ENCODE measurements around the gene AMBP. TPM values are rescaled to one million over a fixed set of nuclear protein-coding genes. Genes with fewer than 3 reads are reported as not detected.

The AMBP gene
- total and polyA plus RNA-seq, 10 donors = 0.09 to 1.6 (median 0.12) TPM; not detected in 7

DNA sequence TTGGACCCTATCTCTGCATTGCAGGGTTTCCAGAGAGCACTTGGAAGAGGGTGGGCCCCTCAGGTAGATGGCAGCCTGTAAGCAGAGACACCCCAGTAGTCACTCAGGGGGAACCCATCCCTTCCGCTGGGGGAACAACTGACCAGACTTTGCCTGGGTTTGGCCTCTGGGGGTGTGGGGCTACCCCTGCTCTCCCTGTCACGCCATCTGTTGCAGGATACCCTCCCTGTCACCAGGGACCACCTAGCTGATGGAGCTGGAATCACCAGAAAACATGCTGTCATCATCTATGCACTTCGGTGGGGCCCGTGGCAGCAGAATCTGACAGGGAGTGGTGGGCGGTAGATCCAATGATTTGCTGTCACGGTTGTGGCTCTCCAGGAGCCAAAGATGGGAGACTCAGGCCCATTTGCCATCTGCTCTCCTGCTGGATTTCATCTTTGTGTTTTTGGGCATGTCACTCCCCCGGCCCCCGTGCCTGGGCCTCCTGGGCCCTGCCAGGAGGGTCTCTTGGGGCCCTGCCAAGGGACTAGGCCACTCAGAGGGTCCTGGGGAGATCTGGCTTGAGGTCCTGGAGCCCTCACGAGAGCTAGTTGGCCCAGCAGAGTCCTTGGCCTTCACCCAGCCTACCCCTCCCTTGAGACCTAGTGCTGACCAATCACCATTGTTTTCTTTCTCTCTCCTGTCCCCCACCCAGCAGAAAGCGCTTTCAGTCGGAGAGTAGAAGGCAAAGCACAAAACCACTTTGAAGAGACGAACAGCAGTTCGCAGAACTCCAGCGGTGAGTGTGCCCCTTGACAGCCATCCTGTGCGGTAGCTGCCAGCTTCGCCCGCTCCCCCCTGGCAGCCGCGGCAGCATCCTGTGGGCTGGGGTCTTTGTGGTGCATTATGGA lies 45.9 kb downstream of the AMBP start:
- no peaks in the 10 kb centered on the region for H3K27me3 ChIP-seq (replicated peaks in 1 of 7)
- peaks cover 0 to 4% (median 0%) of the 10 kb centered on the region in 8 donors for H3K9me3 ChIP-seq
- H3K4me1 ChIP-seq = peaks cover 0 to 16% (median 0%) of the 10 kb centered on the region in 6 donors
- peaks cover 0 to 70% (median 27%) of the 10 kb centered on the region in 6 donors for H3K36me3 ChIP-seq
- H3K27ac ChIP-seq = no peak overlapping the region
- no peak overlapping the region for H3K4me3 ChIP-seq
- WGBS, 5 donors = 90 to 92% (median 91%) methylated on average over 17 to 19 of the region's 19 CpGs
- TF ChIP-seq CTCF (IDR thresholded peaks at IDR 0.05 in 8 of 11, conservative IDR thresholded peaks at IDR 0.05 in 3 of 11) (no peak), POLR2A (IDR thresholded peaks at IDR 0.05) (no peak), POLR2AphosphoS5 (IDR thresholded peaks at IDR 0.05) (no peak)
- peak; percentile 47 for DNase-seq
- intact Hi-C loops (cut with DNase I; ENCODE audit: low total_unique reads) = no loop called here

- H3K4me3 ChIP-seq = no peak overlapping the region
- peaks cover 0 to 60% (median 18%) of the 10 kb centered on the region in 6 donors for H3K36me3 ChIP-seq
- WGBS, 5 donors = 78 to 95% (median 91%) methylated on average over 6 to 7 of the region's 7 CpGs
- H3K27me3 ChIP-seq (replicated peaks in 1 of 7) = no peaks in the 10 kb centered on the region
- peak; percentile 38 for DNase-seq
- peaks cover 0 to 25% (median 0%) of the 10 kb centered on the region in 6 donors for H3K4me1 ChIP-seq
- H3K9me3 ChIP-seq = no peaks in the 10 kb centered on the region
- intact Hi-C loops (cut with DNase I; ENCODE audit: low total_unique reads) = no loop called here
- TF ChIP-seq POLR2AphosphoS5 (IDR thresholded peaks at IDR 0.05) (no peak), CTCF (IDR thresholded peaks at IDR 0.05 in 8 of 11, conservative IDR thresholded peaks at IDR 0.05 in 3 of 11) (no peak)
- H3K27ac ChIP-seq = no peak overlapping the region
Measured at GRCh38 chr9:114031037-114031630, 47.0 kb downstream of the AMBP start.

GRCh38 chr9:114030364-114030763 lies 47.7 kb downstream of the AMBP start:
- TF ChIP-seq POLR2AphosphoS5 (IDR thresholded peaks at IDR 0.05) = no peak
- no peak for TF ChIP-seq CTCF (IDR thresholded peaks at IDR 0.05 in 8 of 11, conservative IDR thresholded peaks at IDR 0.05 in 3 of 11)
- no peak for TF ChIP-seq POLR2A (IDR thresholded peaks at IDR 0.05)
- H3K36me3 ChIP-seq = peaks cover 0 to 60% (median 17%) of the 10 kb centered on the region in 6 donors
- no peaks in the 10 kb centered on the region for H3K27me3 ChIP-seq (replicated peaks in 1 of 7)
- H3K27ac ChIP-seq = no peak overlapping the region
- intact Hi-C loops (cut with DNase I; ENCODE audit: low total_unique reads) = no loop called here
- H3K9me3 ChIP-seq = no peaks in the 10 kb centered on the region
- no peak overlapping the region for H3K4me3 ChIP-seq
- DNase-seq = peak; percentile 56
- peaks cover 0 to 23% (median 0%) of the 10 kb centered on the region in 6 donors for H3K4me1 ChIP-seq
- WGBS, 5 donors = 92 to 96% (median 95%) methylated on average over 9 of the region's 9 CpGs

All from spleen (tissue), 11 donors.